Neural crest cell (in vitro differentiated cells): ENCODE measurements around the gene FSTL1. TPM values are rescaled to one million over a fixed set of nuclear protein-coding genes. Genes with fewer than 3 reads are reported as not detected.

ENCODE experiments used
- DNase-seq: peaks from one replicate; pipeline ENCODE4 v3.0.0; 2021; ENCODE audit warnings: low read depth, mixed read lengths, low spot score
- H3K27ac Mint-ChIP-seq: one replicate; pipeline ENCODE4 v1.8.0; 2021; ENCODE audit warnings: mild to moderate bottlenecking, mixed read lengths; ENCODE audit not compliant: unreplicated experiment
- H3K27me3 Mint-ChIP-seq: 2 replicates; pipeline ENCODE4 v1.8.0; 2021; ENCODE audit warnings: low read depth, mild to moderate bottlenecking, mixed read lengths
- H3K36me3 Mint-ChIP-seq: 2 replicates; pipeline ENCODE4 v1.8.0; 2021; ENCODE audit warnings: low read depth, mild to moderate bottlenecking, mixed read lengths
- H3K4me1 Mint-ChIP-seq: 2 replicates; pipeline ENCODE4 v1.8.0; 2021; ENCODE audit warnings: mixed read lengths
- H3K4me3 Mint-ChIP-seq: one replicate; pipeline ENCODE4 v1.8.0; 2021; ENCODE audit warnings: mild to moderate bottlenecking, mixed read lengths
- H3K9me3 Mint-ChIP-seq: 2 replicates; pipeline ENCODE4 v1.8.0; 2021; ENCODE audit warnings: mixed read lengths
- CTCF ChIP-seq: fragments of 200-600 bp; sonication (generic); conservative IDR thresholded peaks from 2 replicates; pipeline ENCODE4 v1.5.0; 2021; ENCODE audit warnings: antibody characterized with exemption, mild to moderate bottlenecking
- total RNA-seq: library from RNA; stranded (reverse); gene quantifications from 2 replicates; pipeline ENCODE4 v1.2.1, GENCODE V29; 2021

Gene FSTL1
- total RNA-seq, 1 donor from 2014 or later, result 199 TPM

DNA sequence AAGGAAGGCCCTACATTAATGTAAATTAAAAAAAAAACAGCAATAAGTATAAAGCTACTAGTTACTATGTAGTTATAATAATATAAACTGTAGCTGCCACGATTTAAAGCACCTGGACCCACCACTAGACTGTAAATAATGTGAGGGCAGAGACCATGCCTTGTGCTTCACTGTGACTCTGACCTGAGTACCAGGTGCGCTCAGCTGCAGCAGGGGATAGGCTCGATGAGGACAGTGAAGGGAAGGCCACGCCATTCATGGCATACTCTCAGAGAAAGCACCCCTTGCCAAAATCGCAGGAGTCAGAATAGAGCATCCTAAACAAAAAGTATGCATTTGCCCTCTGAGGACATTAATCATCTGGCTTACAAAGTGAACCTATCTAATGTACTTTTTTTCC lies 5.1 kb downstream of the FSTL1 start:
- Mint-ChIP-seq H3K4me1 (peaks cover 31% of the 10 kb centered on the region), H3K9me3 (no peaks in the 10 kb centered on the region)
- no peak for DNase-seq

GRCh38 chr3:120443626-120444123 lies 7.1 kb downstream of the FSTL1 start:
- H3K4me3 Mint-ChIP-seq, result no peak overlapping the region
- TF ChIP-seq CTCF, result no peak
- peaks cover 5% of the 10 kb centered on the region for H3K36me3 Mint-ChIP-seq
- H3K4me1 Mint-ChIP-seq, result peaks cover 21% of the 10 kb centered on the region
- H3K9me3 Mint-ChIP-seq, result no peaks in the 10 kb centered on the region
- DNase-seq, result no peak
- H3K27me3 Mint-ChIP-seq, result no peaks in the 10 kb centered on the region
- H3K27ac Mint-ChIP-seq, result no peak overlapping the region

More for the DNA sequence above, 5.1 kb downstream of the FSTL1 start:
- no peak overlapping the region for H3K4me3 Mint-ChIP-seq
- H3K27me3 Mint-ChIP-seq, result no peaks in the 10 kb centered on the region
- no peak overlapping the region for H3K27ac Mint-ChIP-seq
- TF ChIP-seq CTCF, result no peak
- peaks cover 5% of the 10 kb centered on the region for H3K36me3 Mint-ChIP-seq

DNA sequence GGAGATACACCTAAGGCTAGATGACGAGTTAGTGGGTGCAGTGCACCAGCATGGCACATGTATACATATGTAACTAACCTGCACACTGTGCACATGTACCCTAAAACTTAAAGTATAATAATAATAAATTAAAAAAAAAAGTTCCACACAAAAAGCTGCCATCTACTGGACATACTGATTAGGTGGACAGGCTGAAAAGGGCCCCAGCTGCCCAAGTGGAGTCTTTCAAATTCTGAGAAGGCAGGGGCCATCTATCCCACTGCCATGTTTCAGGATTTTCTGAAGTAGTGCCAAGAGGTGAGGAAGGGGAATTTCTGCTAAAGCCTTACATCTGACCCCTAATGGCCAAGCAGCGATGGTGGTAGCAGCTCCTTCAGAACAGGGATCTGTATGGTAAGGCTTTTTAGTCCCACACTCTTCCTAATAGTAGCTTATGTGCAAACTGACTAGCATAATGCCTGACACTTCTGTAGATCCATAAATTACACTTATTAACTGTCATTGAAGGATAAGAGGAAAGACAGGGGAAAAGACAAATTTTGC lies 7.7 kb downstream of the FSTL1 start:
- Mint-ChIP-seq H3K27ac (no peak overlapping the region), H3K9me3 (no peaks in the 10 kb centered on the region), H3K4me3 (no peak overlapping the region), H3K4me1 (peaks cover 17% of the 10 kb centered on the region), H3K36me3 (peaks cover 5% of the 10 kb centered on the region), H3K27me3 (no peaks in the 10 kb centered on the region)
- peak; percentile 36 for TF ChIP-seq CTCF
- no peak for DNase-seq

GRCh38 chr3:120441776-120442175 lies 9.0 kb downstream of the FSTL1 start:
- H3K4me3 Mint-ChIP-seq, result no peak overlapping the region
- DNase-seq, result no peak
- H3K27ac Mint-ChIP-seq, result no peak overlapping the region
- H3K9me3 Mint-ChIP-seq, result no peaks in the 10 kb centered on the region
- no peaks in the 10 kb centered on the region for H3K27me3 Mint-ChIP-seq
- peaks cover 2% of the 10 kb centered on the region for H3K36me3 Mint-ChIP-seq
- H3K4me1 Mint-ChIP-seq, result peaks cover 10% of the 10 kb centered on the region
- TF ChIP-seq CTCF, result no peak

DNA sequence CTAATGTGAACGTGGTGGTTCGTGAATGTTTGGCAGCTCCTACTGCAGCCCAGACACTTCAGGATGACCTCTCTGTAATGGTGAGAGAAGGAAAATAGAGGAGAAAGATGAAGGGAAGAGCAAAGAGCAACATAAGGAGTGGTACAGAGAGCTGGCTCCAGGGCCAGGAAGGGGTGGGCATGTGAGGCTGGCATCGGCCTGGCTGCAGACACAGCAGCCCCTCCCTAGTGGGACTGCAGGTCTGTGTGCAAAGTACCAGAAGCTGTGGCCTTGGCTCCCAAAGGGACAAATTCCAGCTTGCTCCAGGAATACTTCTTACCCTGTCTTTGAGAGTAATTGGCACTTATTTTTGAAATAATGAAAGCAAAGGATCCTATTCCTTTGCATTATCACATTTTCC lies 10.0 kb downstream of the FSTL1 start:
- no peak overlapping the region for H3K4me3 Mint-ChIP-seq
- no peaks in the 10 kb centered on the region for H3K9me3 Mint-ChIP-seq
- DNase-seq, result no peak
- H3K4me1 Mint-ChIP-seq, result peaks cover 9% of the 10 kb centered on the region
- H3K36me3 Mint-ChIP-seq, result peaks cover 2% of the 10 kb centered on the region
- no peak overlapping the region for H3K27ac Mint-ChIP-seq
- no peak for TF ChIP-seq CTCF
- no peaks in the 10 kb centered on the region for H3K27me3 Mint-ChIP-seq
